Measurements from ENCODE around the gene PTPDC1.

DNA sequence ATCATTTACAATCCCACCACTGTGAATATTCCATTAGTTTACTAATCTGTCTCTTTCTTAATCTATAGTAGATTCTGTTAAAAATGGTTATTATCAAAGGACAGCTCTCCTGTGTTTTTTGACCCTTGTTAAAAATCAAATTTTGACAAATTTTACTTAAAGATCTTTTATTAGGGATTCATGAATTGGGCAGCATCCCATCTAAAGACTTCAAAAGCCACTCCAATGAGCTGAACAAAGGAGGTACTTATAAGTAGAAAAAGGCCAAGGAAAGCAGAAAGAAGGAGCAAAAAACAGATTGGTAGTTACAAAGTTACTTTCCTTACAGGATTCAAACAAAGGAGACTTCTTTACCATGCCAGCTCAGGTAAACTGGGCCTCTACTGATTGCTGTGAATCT lies 44.5 kb upstream of the PTPDC1 start:
- TF ChIP-seq, protein P1, sequence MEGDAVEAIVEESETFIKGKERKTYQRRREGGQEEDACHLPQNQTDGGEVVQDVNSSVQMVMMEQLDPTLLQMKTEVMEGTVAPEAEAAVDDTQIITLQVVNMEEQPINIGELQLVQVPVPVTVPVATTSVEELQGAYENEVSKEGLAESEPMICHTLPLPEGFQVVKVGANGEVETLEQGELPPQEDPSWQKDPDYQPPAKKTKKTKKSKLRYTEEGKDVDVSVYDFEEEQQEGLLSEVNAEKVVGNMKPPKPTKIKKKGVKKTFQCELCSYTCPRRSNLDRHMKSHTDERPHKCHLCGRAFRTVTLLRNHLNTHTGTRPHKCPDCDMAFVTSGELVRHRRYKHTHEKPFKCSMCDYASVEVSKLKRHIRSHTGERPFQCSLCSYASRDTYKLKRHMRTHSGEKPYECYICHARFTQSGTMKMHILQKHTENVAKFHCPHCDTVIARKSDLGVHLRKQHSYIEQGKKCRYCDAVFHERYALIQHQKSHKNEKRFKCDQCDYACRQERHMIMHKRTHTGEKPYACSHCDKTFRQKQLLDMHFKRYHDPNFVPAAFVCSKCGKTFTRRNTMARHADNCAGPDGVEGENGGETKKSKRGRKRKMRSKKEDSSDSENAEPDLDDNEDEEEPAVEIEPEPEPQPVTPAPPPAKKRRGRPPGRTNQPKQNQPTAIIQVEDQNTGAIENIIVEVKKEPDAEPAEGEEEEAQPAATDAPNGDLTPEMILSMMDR (IDR thresholded peaks at IDR 0.05) = no peak
- TF ChIP-seq POLR2A (IDR thresholded peaks at IDR 0.05; ENCODE audit: low read depth) (no peak), POLR2AphosphoS5 (IDR thresholded peaks at IDR 0.05) (no peak), EP300 (IDR thresholded peaks at IDR 0.05) (no peak)
